ENCODE data around the gene TDRD1. TPM values are rescaled to one million over a fixed set of nuclear protein-coding genes. Genes with fewer than 3 reads are reported as not detected.

TDRD1 gene
- total RNA-seq, 4 donors from 2014 or later: under 0.01 to 0.42 (median 0.22) TPM; not detected in 1

DNA sequence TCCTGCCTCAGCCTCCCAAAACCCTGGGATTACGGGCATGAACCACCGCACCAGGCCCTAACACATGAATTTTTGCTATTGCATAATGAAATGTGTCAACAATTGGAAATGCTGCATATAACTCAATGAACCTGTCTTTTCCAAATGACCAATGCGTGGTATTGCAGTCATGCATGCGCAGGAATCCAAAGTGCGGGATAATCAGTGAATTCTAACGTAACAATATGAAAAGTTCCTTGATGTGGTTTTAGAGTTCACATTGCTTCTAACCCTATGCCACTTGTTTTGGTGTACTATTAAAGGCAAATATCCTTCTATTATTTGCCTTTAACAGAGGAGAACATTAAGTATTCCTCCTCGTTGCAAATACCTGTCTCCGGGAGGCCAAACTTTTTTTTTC, 10.5 kb downstream of the TDRD1 start:
- TF ChIP-seq EP300 (IDR thresholded peaks at IDR 0.05) (no peak), POLR2A (IDR thresholded peaks at IDR 0.05) (no peak)
- TF ChIP-seq, protein P1, sequence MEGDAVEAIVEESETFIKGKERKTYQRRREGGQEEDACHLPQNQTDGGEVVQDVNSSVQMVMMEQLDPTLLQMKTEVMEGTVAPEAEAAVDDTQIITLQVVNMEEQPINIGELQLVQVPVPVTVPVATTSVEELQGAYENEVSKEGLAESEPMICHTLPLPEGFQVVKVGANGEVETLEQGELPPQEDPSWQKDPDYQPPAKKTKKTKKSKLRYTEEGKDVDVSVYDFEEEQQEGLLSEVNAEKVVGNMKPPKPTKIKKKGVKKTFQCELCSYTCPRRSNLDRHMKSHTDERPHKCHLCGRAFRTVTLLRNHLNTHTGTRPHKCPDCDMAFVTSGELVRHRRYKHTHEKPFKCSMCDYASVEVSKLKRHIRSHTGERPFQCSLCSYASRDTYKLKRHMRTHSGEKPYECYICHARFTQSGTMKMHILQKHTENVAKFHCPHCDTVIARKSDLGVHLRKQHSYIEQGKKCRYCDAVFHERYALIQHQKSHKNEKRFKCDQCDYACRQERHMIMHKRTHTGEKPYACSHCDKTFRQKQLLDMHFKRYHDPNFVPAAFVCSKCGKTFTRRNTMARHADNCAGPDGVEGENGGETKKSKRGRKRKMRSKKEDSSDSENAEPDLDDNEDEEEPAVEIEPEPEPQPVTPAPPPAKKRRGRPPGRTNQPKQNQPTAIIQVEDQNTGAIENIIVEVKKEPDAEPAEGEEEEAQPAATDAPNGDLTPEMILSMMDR (IDR thresholded peaks at IDR 0.05): no peak
- Histone ChIP-seq H3K27me3 (no peaks in the 10 kb centered on the region), H3K4me1 (no peaks in the 10 kb centered on the region), H3K4me3 (no peak overlapping the region), H3K27ac (no peak overlapping the region), H3K9me3 (no peaks in the 10 kb centered on the region), H3K36me3 (no peaks in the 10 kb centered on the region)
- no peak for DNase-seq (ENCODE audit: low spot score in 2 of 2)
- 94 to 96% methylated on average over 8 of the region's 8 CpGs for WGBS, 2 donors

GRCh38 chr10:114195079-114195478, 15.9 kb downstream of the TDRD1 start:
- DNase-seq (ENCODE audit: low spot score in 2 of 2): no peak
- Histone ChIP-seq H3K4me1 (no peaks in the 10 kb centered on the region), H3K4me3 (no peak overlapping the region), H3K36me3 (no peaks in the 10 kb centered on the region), H3K27me3 (no peaks in the 10 kb centered on the region), H3K9me3 (no peaks in the 10 kb centered on the region), H3K27ac (no peak overlapping the region)
- 71 to 83% methylated on average over 2 of the region's 2 CpGs for WGBS, 2 donors
- TF ChIP-seq, protein P1 (IDR thresholded peaks at IDR 0.05): no peak
- no peak for TF ChIP-seq POLR2A (IDR thresholded peaks at IDR 0.05)
- no peak for TF ChIP-seq EP300 (IDR thresholded peaks at IDR 0.05)

DNA sequence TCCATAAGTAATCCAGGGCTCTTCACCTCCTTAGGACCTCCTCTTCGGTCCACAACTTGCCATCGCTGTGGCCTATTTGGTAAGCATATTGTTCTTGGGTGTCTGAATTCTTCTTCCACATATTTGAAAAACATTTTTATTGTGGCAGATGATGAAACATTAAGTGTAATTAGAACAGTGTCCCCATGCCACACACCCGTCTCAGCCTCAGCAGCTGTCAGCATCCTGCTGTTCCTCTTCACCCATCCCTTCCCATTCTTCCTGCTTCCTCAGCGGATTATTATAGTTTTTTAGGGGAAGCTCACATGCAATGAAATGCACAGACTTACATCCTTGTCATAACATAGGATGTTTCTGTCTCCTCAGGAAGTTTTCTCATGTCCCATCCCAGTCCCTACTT, 20.1 kb downstream of the TDRD1 start:
- Histone ChIP-seq H3K27me3 (no peaks in the 10 kb centered on the region), H3K4me1 (no peaks in the 10 kb centered on the region), H3K36me3 (no peaks in the 10 kb centered on the region), H3K9me3 (no peaks in the 10 kb centered on the region), H3K4me3 (no peak overlapping the region), H3K27ac (no peak overlapping the region)
- DNase-seq (ENCODE audit: low spot score in 2 of 2): no peak
- WGBS, 2 donors: 86 to 92% methylated on average over 4 of the region's 4 CpGs
- TF ChIP-seq EP300 (IDR thresholded peaks at IDR 0.05) (no peak), POLR2A (IDR thresholded peaks at IDR 0.05) (no peak)
- TF ChIP-seq, protein P1 (IDR thresholded peaks at IDR 0.05): no peak

DNA sequence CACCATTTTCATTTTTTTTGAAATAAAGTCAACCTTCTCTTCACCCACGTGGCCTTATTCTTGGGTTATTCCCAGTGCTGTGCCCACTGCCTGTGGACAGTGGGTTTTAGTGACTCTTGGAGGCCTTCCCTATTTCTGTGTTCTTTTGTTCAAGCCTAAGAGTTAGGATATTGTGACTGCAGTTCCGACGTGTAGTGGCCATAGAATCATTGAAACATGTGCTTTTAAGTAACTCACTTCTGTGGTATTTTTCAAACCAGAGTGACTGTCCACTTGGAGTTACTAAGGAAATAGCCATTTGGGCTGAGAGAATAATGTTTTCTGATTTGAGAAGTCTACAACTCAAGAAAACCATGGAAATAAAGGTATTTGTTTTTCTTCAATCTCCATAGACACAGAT, 23.7 kb downstream of the TDRD1 start:
- DNase-seq (ENCODE audit: low spot score in 2 of 2): no peak
- Histone ChIP-seq H3K4me1 (no peaks in the 10 kb centered on the region), H3K4me3 (no peak overlapping the region), H3K9me3 (no peaks in the 10 kb centered on the region), H3K27ac (no peak overlapping the region), H3K27me3 (no peaks in the 10 kb centered on the region), H3K36me3 (no peaks in the 10 kb centered on the region)
- TF ChIP-seq, protein P1 (IDR thresholded peaks at IDR 0.05): no peak
- TF ChIP-seq EP300 (IDR thresholded peaks at IDR 0.05) (no peak), POLR2A (IDR thresholded peaks at IDR 0.05) (no peak)
- 52 to 58% methylated on average over 3 of the region's 3 CpGs for WGBS, 2 donors

GRCh38 chr10:114206902-114207301, 27.7 kb downstream of the TDRD1 start:
- Histone ChIP-seq H3K4me1 (no peaks in the 10 kb centered on the region), H3K9me3 (no peaks in the 10 kb centered on the region), H3K27me3 (no peaks in the 10 kb centered on the region), H3K36me3 (no peaks in the 10 kb centered on the region), H3K4me3 (no peak overlapping the region), H3K27ac (no peak overlapping the region)
- TF ChIP-seq EP300 (IDR thresholded peaks at IDR 0.05) (no peak), POLR2A (IDR thresholded peaks at IDR 0.05) (no peak)
- TF ChIP-seq, protein P1 (IDR thresholded peaks at IDR 0.05): no peak
- 65 to 69% methylated on average over 2 of the region's 2 CpGs for WGBS, 2 donors
- no peak for DNase-seq (ENCODE audit: low spot score in 2 of 2)

Data from tibial nerve (tissue), 4 donors.